ENCODE results near the gene CEP250. TPM values are rescaled to one million over a fixed set of nuclear protein-coding genes. Genes with fewer than 3 reads are reported as not detected.

Gene CEP250
- polyA plus RNA-seq, 4 donors, result 41.3 to 67.2 (median 47.3) TPM

GRCh38 chr20:35489717-35490116 is 34.3 kb downstream of the CEP250 start:
- DNase-seq (ENCODE audit: low read depth in 4 of 4, low spot score in 3 of 4), result no peak

DNA sequence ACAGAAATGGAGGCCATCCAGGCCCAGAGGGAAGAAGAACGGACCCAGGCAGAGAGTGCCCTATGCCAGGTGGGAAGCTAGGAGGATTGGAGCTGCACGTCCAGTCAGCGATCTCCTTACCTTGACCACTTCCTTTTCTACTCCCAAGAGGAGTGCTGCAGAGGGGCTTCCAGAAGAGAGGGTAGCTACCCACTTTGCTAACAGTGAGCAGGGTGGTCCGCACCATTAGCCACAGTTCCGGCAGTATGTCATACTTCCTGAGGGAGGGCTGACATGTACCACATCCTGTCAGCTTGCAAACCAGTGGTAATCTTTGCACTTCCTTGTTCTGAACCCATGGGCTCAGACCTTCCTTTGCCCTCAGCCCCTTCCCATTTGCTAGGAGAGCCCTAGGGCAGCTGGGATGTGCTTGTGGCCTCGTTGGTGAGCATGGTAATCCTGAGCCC is 35.4 kb downstream of the CEP250 start:
- no peak for DNase-seq (ENCODE audit: low read depth in 4 of 4, low spot score in 3 of 4)

DNA sequence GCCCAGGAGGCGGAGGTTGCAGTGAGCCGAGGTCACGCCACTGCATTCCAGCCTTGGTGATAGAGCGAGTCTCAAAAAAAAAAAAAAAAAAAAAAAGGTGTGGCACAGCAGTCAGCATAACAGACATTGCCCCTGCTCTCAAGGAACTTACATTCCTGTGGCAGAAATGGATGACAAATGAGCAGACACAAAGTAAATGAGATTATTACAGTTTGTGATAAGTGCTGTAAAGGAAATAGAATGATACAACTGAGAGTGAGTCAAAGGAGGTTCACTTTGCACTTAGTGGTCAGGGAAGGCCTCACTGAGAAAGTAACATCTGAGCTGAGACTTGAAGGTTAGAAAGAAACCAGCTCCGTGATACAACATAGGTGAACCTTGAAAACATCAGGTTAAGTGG is 36.4 kb downstream of the CEP250 start:
- DNase-seq (ENCODE audit: low read depth in 4 of 4, low spot score in 3 of 4), result no peak

DNA sequence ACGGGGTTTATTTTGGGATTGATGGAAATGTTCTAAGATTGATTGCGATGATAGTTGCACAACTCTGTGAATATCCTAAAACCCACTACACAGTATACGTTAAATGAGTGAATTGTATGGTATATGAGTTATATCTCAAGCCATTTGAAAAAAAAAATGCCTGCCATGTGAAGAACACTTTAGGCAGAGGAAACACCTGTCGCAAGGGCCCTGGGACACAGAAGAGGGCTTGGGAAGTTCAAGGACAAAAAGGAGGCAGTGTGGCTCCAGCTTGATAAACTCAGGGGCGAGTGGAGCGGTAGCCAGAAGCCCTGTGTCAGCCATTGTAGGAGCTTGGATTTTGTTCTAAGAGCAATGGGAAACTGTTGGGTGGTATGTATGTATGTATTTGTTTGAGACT is 37.0 kb downstream of the CEP250 start:
- no peak for DNase-seq (ENCODE audit: low read depth in 4 of 4, low spot score in 3 of 4)

GRCh38 chr20:35496481-35496880 is 41.1 kb downstream of the CEP250 start:
- no peak for DNase-seq (ENCODE audit: low read depth in 4 of 4, low spot score in 3 of 4)

DNA sequence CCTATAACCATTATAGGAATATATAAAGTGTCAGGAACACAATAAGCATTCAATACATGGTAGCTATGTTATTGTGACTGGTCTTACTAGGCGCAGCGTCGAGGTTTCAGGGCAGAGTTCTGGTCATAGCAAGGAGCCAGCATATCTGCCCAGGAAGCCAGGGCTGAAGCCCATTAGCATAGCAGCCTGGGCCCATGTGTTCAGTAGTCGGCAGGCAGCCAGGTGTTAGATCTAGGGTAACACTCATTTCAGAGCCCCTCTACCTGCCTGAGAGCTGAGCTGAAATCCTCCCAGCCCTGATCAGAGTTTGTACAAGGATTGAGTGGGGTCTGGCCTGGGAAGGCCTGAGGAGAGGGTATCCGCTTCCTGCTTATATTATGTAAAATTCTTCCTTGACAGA is 41.9 kb downstream of the CEP250 start:
- no peak for DNase-seq (ENCODE audit: low read depth in 4 of 4, low spot score in 3 of 4)

DNA sequence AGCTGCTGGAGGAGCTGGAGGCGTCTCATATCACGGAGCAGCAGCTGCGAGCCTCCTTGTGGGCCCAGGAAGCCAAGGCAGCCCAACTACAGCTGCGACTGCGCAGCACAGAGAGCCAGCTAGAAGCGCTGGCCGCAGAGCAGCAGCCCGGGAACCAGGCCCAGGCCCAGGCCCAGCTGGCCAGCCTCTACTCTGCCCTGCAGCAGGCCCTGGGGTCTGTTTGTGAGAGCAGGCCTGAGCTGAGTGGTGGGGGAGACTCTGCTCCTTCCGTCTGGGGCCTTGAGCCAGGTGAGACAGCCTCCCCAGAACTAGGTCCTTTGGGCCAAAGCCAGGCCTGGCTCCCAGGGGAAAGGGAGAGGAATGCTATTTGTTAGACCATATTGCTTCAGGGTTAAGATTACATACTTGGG is 42.4 kb downstream of the CEP250 start:
- DNase-seq (ENCODE audit: low read depth in 4 of 4, low spot score in 3 of 4), result no peak

GRCh38 chr20:35499271-35499670 is 43.9 kb downstream of the CEP250 start:
- no peak for DNase-seq (ENCODE audit: low read depth in 4 of 4, low spot score in 3 of 4)

GRCh38 chr20:35502352-35502751 is 47.0 kb downstream of the CEP250 start:
- no peak for DNase-seq (ENCODE audit: low read depth in 4 of 4, low spot score in 3 of 4)

DNA sequence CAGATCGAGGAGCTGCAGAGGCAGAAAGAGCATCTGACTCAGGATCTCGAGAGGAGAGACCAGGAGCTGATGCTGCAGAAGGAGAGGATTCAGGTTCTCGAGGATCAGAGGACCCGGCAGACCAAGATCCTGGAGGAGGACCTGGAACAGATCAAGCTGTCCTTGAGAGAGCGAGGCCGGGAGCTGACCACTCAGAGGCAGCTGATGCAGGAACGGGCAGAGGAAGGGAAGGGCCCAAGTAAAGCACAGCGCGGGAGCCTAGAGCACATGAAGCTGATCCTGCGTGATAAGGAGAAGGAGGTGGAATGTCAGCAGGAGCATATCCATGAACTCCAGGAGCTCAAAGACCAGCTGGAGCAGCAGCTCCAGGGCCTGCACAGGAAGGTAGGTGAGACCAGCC is 47.9 kb downstream of the CEP250 start:
- DNase-seq (ENCODE audit: low read depth in 4 of 4, low spot score in 3 of 4), result no peak

DNA sequence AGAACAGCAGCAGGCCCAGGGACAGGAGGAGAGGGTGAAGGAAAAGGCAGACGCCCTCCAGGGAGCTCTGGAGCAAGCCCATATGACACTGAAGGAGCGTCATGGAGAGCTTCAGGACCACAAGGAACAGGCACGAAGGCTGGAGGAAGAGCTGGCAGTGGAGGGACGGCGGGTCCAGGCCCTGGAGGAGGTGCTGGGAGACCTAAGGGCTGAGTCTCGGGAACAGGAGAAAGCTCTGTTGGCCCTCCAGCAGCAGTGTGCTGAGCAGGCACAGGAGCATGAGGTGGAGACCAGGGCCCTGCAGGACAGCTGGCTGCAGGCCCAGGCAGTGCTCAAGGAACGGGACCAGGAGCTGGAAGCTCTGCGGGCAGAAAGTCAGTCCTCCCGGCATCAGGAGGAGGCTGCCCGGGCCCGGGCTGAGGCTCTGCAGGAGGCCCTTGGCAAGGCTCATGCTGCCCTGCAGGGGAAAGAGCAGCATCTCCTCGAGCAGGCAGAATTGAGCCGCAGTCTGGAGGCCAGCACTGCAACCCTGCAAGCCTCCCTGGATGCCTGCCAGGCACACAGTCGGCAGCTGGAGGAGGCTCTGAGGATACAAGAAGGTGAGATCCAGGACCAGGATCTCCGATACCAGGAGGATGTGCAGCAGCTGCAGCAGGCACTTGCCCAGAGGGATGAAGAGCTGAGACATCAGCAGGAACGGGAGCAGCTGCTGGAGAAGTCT is 48.6 kb downstream of the CEP250 start:
- DNase-seq (ENCODE audit: low read depth in 4 of 4, low spot score in 3 of 4), result no peak

- no peak for DNase-seq (ENCODE audit: low read depth in 4 of 4, low spot score in 3 of 4)
These were observed 49.4 kb downstream of the CEP250 start for GRCh38 chr20:35504751-35505150.

DNA sequence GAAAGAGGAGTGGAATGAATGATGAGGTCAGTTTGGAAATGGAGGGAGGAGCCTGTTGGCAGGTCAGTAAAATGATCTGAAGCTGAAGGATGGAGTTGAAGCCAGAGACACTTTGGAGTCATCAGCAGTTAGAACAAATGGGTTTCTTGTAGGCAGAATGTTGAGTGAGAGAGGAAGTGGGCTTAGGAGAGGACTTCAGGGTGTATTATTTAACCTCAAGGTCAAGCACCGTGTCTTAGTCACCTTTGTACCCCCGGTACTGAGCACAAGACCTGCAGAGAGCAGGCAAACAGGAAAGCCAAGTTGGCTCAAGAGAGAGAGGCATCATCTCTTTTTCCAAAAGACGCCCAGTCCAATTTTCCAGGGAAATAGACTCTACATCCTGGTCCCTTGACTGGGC is 50.8 kb downstream of the CEP250 start:
- no peak for DNase-seq (ENCODE audit: low read depth in 4 of 4, low spot score in 3 of 4)

DNA sequence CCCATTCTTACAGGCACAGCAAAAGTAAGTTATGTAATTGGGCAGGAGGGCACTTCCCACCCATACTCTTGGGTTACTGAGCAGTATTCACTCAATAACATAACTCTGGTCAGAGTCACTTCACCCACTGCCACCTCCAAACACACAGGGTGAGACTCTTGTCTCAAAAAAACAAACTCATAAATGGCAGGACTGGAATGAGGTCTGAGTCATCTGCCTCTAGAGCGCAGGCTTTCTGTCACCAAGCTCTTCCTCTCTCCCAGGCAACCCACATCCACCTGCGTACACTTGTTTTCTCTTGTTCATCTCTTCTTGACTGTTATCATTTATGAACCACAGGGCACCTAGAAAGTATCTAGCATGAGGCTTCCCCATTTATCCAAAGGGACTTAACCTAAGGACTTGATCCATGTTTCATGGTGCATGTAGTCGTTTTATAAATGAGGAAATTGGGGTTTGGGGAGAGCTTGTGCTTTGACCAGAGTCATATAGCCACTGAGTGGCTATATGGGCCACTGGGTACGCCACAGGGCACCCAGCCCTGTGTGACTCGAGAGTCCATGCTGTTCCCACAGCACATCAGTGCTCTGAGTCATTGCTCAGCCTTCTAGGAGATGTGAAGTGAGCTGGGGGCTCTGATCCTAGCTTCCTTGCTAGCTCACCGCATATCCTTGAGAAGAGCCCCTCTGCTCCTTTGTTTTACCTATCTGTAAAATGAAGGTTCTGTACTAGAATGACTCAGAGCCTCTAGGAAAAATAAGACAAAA is 51.7 kb downstream of the CEP250 start:
- DNase-seq (ENCODE audit: low read depth in 4 of 4, low spot score in 3 of 4), result no peak

- no peak for DNase-seq (ENCODE audit: low read depth in 4 of 4, low spot score in 3 of 4)
These were observed 53.3 kb downstream of the CEP250 start for GRCh38 chr20:35508493-35509218.

DNA sequence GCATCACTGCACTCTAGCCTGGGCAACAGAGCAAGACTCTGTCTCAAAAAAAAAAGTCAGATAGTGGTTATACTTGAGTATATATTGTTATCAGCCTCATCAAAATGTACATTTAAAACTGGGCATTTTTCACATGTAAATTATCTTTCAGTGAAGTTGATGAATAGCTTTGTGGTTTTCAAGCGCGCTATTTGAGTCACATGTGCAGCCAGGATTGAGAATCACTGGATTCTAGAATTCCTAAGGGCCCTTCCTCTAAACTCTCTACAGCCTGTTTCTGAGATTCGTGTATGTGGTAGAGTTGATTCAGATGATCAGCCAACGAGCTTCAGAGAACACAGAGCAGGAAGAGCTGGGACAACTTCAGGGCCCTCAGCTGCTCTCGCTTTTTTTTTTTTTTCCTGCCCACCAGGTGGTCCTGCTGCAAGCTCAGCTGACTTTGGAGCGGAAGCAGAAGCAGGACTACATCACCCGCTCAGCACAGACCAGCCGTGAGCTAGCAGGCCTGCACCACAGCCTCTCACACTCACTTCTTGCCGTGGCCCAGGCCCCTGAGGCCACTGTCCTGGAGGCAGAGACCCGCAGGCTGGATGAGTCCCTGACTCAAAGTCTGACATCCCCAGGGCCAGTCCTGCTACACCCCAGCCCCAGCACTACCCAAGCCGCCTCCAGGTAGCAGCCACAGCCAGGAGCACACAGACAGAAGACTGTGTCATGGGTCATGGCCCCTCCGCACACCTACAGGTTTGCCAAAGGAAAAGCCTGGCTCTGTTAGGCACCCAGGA is 55.7 kb downstream of the CEP250 start:
- no peak for DNase-seq (ENCODE audit: low read depth in 4 of 4, low spot score in 3 of 4)

DNA sequence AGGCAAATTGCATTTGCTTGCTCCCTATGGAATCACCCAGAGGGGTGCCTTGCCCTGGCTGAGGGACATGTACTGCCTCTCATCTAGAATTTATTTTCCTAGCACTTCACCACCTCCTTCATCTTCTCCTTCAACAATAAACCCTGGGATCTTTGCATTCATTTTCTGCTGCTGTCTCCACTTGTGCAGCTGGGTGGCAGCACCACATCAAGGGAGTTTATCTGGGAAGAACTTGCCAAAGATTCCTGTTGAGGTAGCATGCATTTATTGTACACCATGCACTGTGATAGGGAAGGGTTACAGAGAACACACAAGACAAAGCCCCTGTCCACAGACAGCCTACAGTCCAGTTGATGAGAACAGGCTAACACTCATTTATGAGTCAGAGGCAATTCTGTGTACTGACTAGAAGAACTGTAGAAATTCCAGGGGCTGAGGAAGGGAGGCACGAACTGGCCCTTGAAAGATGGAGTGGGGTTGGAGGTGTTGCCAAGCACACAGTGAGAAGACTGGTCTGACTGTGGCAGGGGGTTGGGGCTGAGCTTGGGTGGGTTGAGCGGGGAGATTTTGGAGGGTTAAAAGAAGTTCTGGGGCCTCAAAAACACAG is 56.5 kb downstream of the CEP250 start:
- DNase-seq (ENCODE audit: low read depth in 4 of 4, low spot score in 3 of 4), result peak in 3 of 4 donors; percentile 5 to 8 (median 6)

GRCh38 chr20:35514371-35514932 is 59.1 kb downstream of the CEP250 start:
- DNase-seq (ENCODE audit: low read depth in 4 of 4, low spot score in 3 of 4), result no peak

DNA sequence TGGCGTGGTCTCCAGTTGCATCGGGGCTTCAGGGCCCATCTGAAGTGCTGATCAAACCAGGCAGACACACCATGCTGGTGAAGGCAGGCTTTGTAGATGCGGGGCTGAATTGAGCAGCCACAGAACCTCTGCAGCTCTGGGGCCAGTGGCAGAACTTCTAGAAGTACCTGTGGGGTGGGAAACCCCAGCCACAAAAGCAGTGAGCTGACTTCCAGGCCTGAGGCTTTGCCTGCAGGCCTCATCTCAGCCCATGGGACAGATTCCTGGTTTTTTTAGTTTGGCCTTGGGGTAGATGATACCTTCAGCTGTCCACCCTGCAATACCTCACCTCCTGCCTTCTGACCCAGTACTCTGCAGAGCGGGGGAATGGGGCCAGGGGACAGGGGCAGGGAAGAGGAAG is 59.9 kb downstream of the CEP250 start:
- DNase-seq (ENCODE audit: low read depth in 4 of 4, low spot score in 3 of 4), result no peak
